Measurements from ENCODE around the gene TTLL13.

The TTLL13 gene
- total RNA-seq: 0 to 0.19 (median 0.07) reads per million in 18 experiments

- peak; percentile 80 to 92 for DNase-seq
These were observed at the start of gene TTLL13 for GRCh38 chr15:90249203-90249863. TTLL13 (plus strand) TSS chr15:90249556; CDS start chr15:90250631, 1,075 bp downstream.

- DNase-seq: no peak
These were observed 48.7 kb upstream of the TTLL13 start for GRCh38 chr15:90200534-90201129.

- DNase-seq: peak; percentile 64 to 78
These were observed 48.0 kb upstream of the TTLL13 start, which contains the start of gene SEMA4B for GRCh38 chr15:90201130-90201943. SEMA4B (plus strand) TSS chr15:90201330; CDS start chr15:90201579, 249 bp downstream.

- DNase-seq: no peak
These were observed 47.4 kb upstream of the TTLL13 start for GRCh38 chr15:90201944-90202375.

- no peak for DNase-seq
These were observed 46.4 kb upstream of the TTLL13 start for GRCh38 chr15:90202929-90203328.

- no peak for DNase-seq
These were observed 45.9 kb upstream of the TTLL13 start for GRCh38 chr15:90203473-90203872.

- DNase-seq: no peak
These were observed 45.4 kb upstream of the TTLL13 start for GRCh38 chr15:90203922-90204321.

GRCh38 chr15:90205050-90205848 is 44.1 kb upstream of the TTLL13 start:
- DNase-seq: no peak

- DNase-seq: peak; percentile 73 to 74
These were observed 43.5 kb upstream of the TTLL13 start for GRCh38 chr15:90205886-90206285.

- no peak for DNase-seq
These were observed 42.1 kb upstream of the TTLL13 start for GRCh38 chr15:90207252-90207651.

GRCh38 chr15:90208356-90208755 is 41.0 kb upstream of the TTLL13 start:
- DNase-seq: no peak

- DNase-seq: no peak
These were observed 39.8 kb upstream of the TTLL13 start for GRCh38 chr15:90209591-90209990.

- DNase-seq: no peak
These were observed 38.8 kb upstream of the TTLL13 start for GRCh38 chr15:90210593-90210992.

GRCh38 chr15:90211009-90211408 is 38.3 kb upstream of the TTLL13 start:
- DNase-seq: no peak

GRCh38 chr15:90211440-90212143 is 37.8 kb upstream of the TTLL13 start:
- no peak for DNase-seq

GRCh38 chr15:90212221-90213098 is 36.9 kb upstream of the TTLL13 start:
- DNase-seq: no peak

GRCh38 chr15:90213122-90213817 is 36.1 kb upstream of the TTLL13 start:
- DNase-seq: no peak

- DNase-seq: no peak
These were observed 35.5 kb upstream of the TTLL13 start for GRCh38 chr15:90213818-90214204.

- peak; percentile 65 for DNase-seq
These were observed 34.7 kb upstream of the TTLL13 start for GRCh38 chr15:90214553-90215196.

Data from inflammatory macrophage (primary cell).